NOMO-1 treated with DMSO at 0.1 percent for 48 hours (cell line): Measurements from ENCODE around the gene DYNC1H1.

ENCODE experiments used
- DNase-seq: peaks from one replicate; lab custom pipeline; 2025; ENCODE audit not compliant: unreplicated experiment; lab: John Stamatoyannopoulos, UW

Gene DYNC1H1

GRCh38 chr14:102086972-102087761, 122.8 kb downstream of the DYNC1H1 start, which contains the start of gene HSP90AA1:
TSS of gene HSP90AA1 (minus strand) at chr14:102087044. CDS start at chr14:102086378, 666 bp downstream.
- DNase-seq: peak; percentile 90

GRCh38 chr14:102087762-102088011, 123.3 kb downstream of the DYNC1H1 start:
- no peak for DNase-seq

GRCh38 chr14:102088012-102088792, 123.8 kb downstream of the DYNC1H1 start:
- DNase-seq: peak; percentile 79

GRCh38 chr14:102089621-102090343, 125.4 kb downstream of the DYNC1H1 start:
- DNase-seq: no peak

- DNase-seq: no peak
Measured at GRCh38 chr14:102090713-102091112, 126.3 kb downstream of the DYNC1H1 start.

- no peak for DNase-seq
Measured at GRCh38 chr14:102092806-102093205, 128.4 kb downstream of the DYNC1H1 start.

GRCh38 chr14:102094101-102094500, 129.7 kb downstream of the DYNC1H1 start:
- no peak for DNase-seq

- DNase-seq: no peak
Measured at GRCh38 chr14:102095231-102095870, 131.0 kb downstream of the DYNC1H1 start.

GRCh38 chr14:102095871-102096568, 131.6 kb downstream of the DYNC1H1 start:
- no peak for DNase-seq

GRCh38 chr14:102096569-102097188, 132.3 kb downstream of the DYNC1H1 start:
- peak; percentile 18 for DNase-seq

- no peak for DNase-seq
Measured at GRCh38 chr14:102097441-102098135, 133.2 kb downstream of the DYNC1H1 start.

GRCh38 chr14:102103062-102103695, 138.8 kb downstream of the DYNC1H1 start:
- DNase-seq: peak; percentile 40

GRCh38 chr14:102105369-102105768, 141.0 kb downstream of the DYNC1H1 start:
- no peak for DNase-seq
